ENCODE results near the gene FNIP1. TPM values are rescaled to one million over a fixed set of nuclear protein-coding genes. Genes with fewer than 3 reads are reported as not detected.

The FNIP1 gene
- total and polyA plus RNA-seq, 2 experiments from 2014 or later = 8.2 to 27.9 TPM

GRCh38 chr5:131622633-131623032 lies 174.2 kb downstream of the FNIP1 start:
- Mint-ChIP-seq H3K4me1 (peaks cover under 1% of the 10 kb centered on the region; the same call in 1 of the 3 replicates), H3K4me3 (no peak overlapping the region), H3K36me3 (ENCODE audit: low read depth) (no peaks in the 10 kb centered on the region), H3K9me3 (no peaks in the 10 kb centered on the region), H3K27ac (no peak overlapping the region), H3K27me3 (ENCODE audit: insufficient read depth, low read depth, poor library complexity) (peaks cover 3% of the 10 kb centered on the region)
- peaks cover 40% of the 10 kb centered on the region for H4K20me1 ChIP-seq (replicated peaks; ENCODE audit: insufficient read depth)
- H3K9me2 ChIP-seq (ENCODE audit: insufficient read depth) = no peaks in the 10 kb centered on the region
- H3K79me2 ChIP-seq (replicated peaks; ENCODE audit: insufficient read depth) = peaks cover 100% of the 10 kb centered on the region
- H3K4me3 ChIP-seq = no peak overlapping the region
- no peaks in the 10 kb centered on the region for H3F3A ChIP-seq (replicated peaks; ENCODE audit: low read depth)
- TF ChIP-seq NANOG (IDR thresholded peaks at IDR 0.05; ENCODE audit: borderline replicate concordance) (no peak), EZH2phosphoT487 (IDR thresholded peaks at IDR 0.05; ENCODE audit: unreplicated experiment) (no peak), CREB1 (CRISPR knock-in tag; IDR thresholded peaks at IDR 0.05; ENCODE audit: low read depth) (no peak), REST (IDR thresholded peaks at IDR 0.05; ENCODE audit: unreplicated experiment) (no peak), JUNB (IDR thresholded peaks at IDR 0.05; ENCODE audit: unreplicated experiment) (no peak), ZNF114 (CRISPR knock-in tag; IDR thresholded peaks at IDR 0.05) (no peak), CTCF (conservative IDR thresholded peaks at IDR 0.05; ENCODE audit: low read depth in 2 of 2) (no peak), ETS1 (IDR thresholded peaks at IDR 0.05) (no peak), POLR2AphosphoS5 (IDR thresholded peaks at IDR 0.05; ENCODE audit: low read depth) (no peak), ZNF331 (CRISPR knock-in tag; IDR thresholded peaks at IDR 0.05; ENCODE audit: low read depth) (no peak), ZNF462 (CRISPR knock-in tag; IDR thresholded peaks at IDR 0.05) (no peak), EZH2 (IDR thresholded peaks at IDR 0.05; ENCODE audit: low read depth, unreplicated experiment) (no peak), STAT1 (IDR thresholded peaks at IDR 0.05; ENCODE audit: unreplicated experiment) (no peak)
- no peak overlapping the region for H3K27ac ChIP-seq (ENCODE audit: low read depth)
- H3K27me3 ChIP-seq (ENCODE audit: insufficient read depth) = no peaks in the 10 kb centered on the region
- H2AFZ ChIP-seq = no peak overlapping the region
- H3K4me1 ChIP-seq (ENCODE audit: insufficient read depth) = no peaks in the 10 kb centered on the region
- H3K36me3 ChIP-seq (ENCODE audit: insufficient read depth) = no peaks in the 10 kb centered on the region
- ATAC-seq (no peak), DNase-seq (ENCODE audit: low spot score) (no peak)
- H3K4me2 ChIP-seq = no peak overlapping the region

Measured in GM23338 (cell line).